SK-N-SH (cell line): ENCODE results near the gene OR2T27.
"Not testable (repeated sequence)": the region's sequence is repeated elsewhere in the genome, so short reads cannot be mapped to it uniquely, and the experiment has no call there.

Source experiments
- CHD2 ChIP-seq: fragments of 150-350 bp; IDR thresholded peaks from 2 replicates; pipeline ENCODE4 v1.6.1; 2018; ENCODE audit warnings: low read length; ENCODE audit not compliant: partially characterized antibody
- CTCF ChIP-seq: fragments of 200-600 bp; sonication (generic); IDR thresholded peaks from 2 replicates; pipeline ENCODE4 v1.6.1; 2017; ENCODE audit warnings: antibody characterized with exemption, mild to moderate bottlenecking, moderate library complexity
- EZH2phosphoT487 ChIP-seq: fragments of 200-600 bp; sonication (generic); IDR thresholded peaks from 2 replicates; pipeline ENCODE4 v1.6.1; 2017; ENCODE audit warnings: low read depth, mixed run types, mild to moderate bottlenecking, antibody characterized with exemption, moderate library complexity, borderline replicate concordance
- FOSL2 ChIP-seq: IDR thresholded peaks from 2 replicates; pipeline ENCODE4 v1.4.0; 2012; ENCODE audit warnings: low read depth, mild to moderate bottlenecking, moderate library complexity, borderline replicate concordance
- FOXM1 ChIP-seq: IDR thresholded peaks from 2 replicates; pipeline ENCODE4 v1.4.0; 2012; ENCODE audit warnings: low read depth, mild to moderate bottlenecking
- MAX ChIP-seq: IDR thresholded peaks from 2 replicates; pipeline ENCODE4 v1.4.0; 2012; ENCODE audit warnings: low read depth
- NRF1 ChIP-seq: IDR thresholded peaks from 2 replicates; pipeline ENCODE4 v1.6.1; 2012; ENCODE audit warnings: low read depth, mild to moderate bottlenecking, low read length
- POLR2AphosphoS5 ChIP-seq: IDR thresholded peaks from 2 replicates; pipeline ENCODE4 v1.6.1; 2012; ENCODE audit warnings: low read depth, low read length
- RAD21 ChIP-seq: IDR thresholded peaks from 2 replicates; pipeline ENCODE4 v1.6.1; 2012; ENCODE audit warnings: mild to moderate bottlenecking, low read length
- REST ChIP-seq: IDR thresholded peaks from 2 replicates; pipeline ENCODE4 v1.6.1; 2012; ENCODE audit warnings: mild to moderate bottlenecking, low read depth, low read length, moderate library complexity
- TAF1 ChIP-seq: IDR thresholded peaks from 2 replicates; pipeline ENCODE4 v1.6.1; 2012; ENCODE audit warnings: low read depth, mild to moderate bottlenecking, low read length, moderate library complexity, borderline replicate concordance
- YY1 ChIP-seq: IDR thresholded peaks from 2 replicates; pipeline ENCODE4 v1.4.0; 2012; ENCODE audit warnings: low read depth, mild to moderate bottlenecking

GRCh38 chr1:248663453-248664328, 8.4 kb upstream of the OR2T27 start:
- not testable (repeated sequence) for TF ChIP-seq NRF1, CTCF, FOSL2, RAD21, EZH2phosphoT487, POLR2AphosphoS5, TAF1, YY1, REST, MAX, FOXM1, CHD2
